HL-60/S4 treated with retinoic acid at 250 ng/mL for 4 days and 3 days (cell line): ENCODE results near the gene CCDC3.

ENCODE experiments used
- in situ Hi-C: fragments of 300-500 bp; cut with MboI; formaldehyde crosslinking; loops from 2 replicates; pipeline ENCODE4 v1.7.0; 2022; ENCODE audit warnings: low sequenced_read_pairs

CCDC3 gene

DNA sequence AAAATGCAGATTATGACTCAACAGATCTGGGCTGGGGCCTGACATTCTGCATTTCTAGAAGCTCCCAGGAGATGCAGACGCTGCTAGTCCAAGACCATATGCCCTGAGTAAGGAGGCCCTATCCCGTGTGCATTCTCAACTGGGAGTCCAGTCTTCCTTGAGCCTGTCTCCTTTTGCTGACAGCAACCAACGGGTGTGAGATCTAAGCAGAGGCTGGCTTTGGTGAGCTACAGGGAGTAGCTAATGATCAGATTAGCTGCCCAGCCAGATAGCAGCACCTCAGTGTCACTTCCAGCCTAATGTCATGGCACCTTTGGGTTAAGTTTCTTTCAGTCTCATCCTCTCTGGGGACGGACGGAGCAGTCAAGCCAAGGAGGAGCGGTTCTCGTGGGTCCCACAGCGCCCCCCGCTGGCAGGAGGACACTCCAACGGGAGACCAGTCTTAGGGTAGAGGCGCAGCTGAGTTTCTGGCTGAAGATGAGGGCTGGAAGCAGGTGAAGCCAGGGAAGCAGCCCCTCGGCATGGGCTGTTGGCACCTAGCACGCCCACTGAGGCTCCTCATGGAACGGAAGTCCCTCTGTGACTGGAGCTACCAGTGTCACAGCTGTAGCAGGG, 154.0 kb downstream of the CCDC3 start:
- in situ Hi-C loops = no loop called here

- in situ Hi-C loops = no loop called here
Measured at GRCh38 chr10:12846718-12847117, 154.8 kb downstream of the CCDC3 start.
